Activated CD8-positive, alpha-beta T cell treated with anti-CD3 and anti-CD28 coated beads for 36 hours (primary cell): ENCODE data around the gene VWA3A. TPM values are rescaled to one million over a fixed set of nuclear protein-coding genes. Genes with fewer than 3 reads are reported as not detected.
A peak's percentile ranks its signal among the peaks of the same experiment; 100 is the strongest.

ENCODE experiments used
- ATAC-seq: fragments of 200-7000 bp; cut with Tn5 transposase; one replicate; pipeline ENCODE4 v1.10.0; 2021; ENCODE audit warnings: mild to moderate bottlenecking, moderate library complexity
- CTCF ChIA-PET: fragments of 350-600 bp; sonication (Branson Sonifier 250); formaldehyde crosslinking; loops from one replicate; lab custom pipeline; 2021; ENCODE audit warnings: antibody characterized with exemption; lab: Charles Lee
- POLR2A ChIA-PET: fragments of 350-600 bp; sonication (Branson Sonifier 250); formaldehyde crosslinking; loops from one replicate; lab custom pipeline; 2021; ENCODE audit warnings: antibody characterized with exemption; lab: Charles Lee
- DNase-seq: peaks from one replicate; pipeline ENCODE4 v3.0.0-alpha.2; 2020
- H3K27ac Mint-ChIP-seq: one replicate; pipeline ENCODE4 v1.8.0; 2021; ENCODE audit warnings: mild to moderate bottlenecking, mixed read lengths
- H3K27me3 Mint-ChIP-seq: one replicate; pipeline ENCODE4 v1.8.0; 2021; ENCODE audit warnings: mixed read lengths
- H3K36me3 Mint-ChIP-seq: one replicate; pipeline ENCODE4 v1.8.0; 2021; ENCODE audit warnings: low read depth, mixed read lengths
- H3K4me1 Mint-ChIP-seq: one replicate; pipeline ENCODE4 v1.8.0; 2021; ENCODE audit warnings: low read depth, mixed read lengths
- H3K4me3 Mint-ChIP-seq: one replicate; pipeline ENCODE4 v1.8.0; 2021; ENCODE audit warnings: mild to moderate bottlenecking, moderate library complexity, mixed read lengths
- H3K9me3 Mint-ChIP-seq: one replicate; pipeline ENCODE4 v1.8.0; 2021; ENCODE audit warnings: mixed read lengths
- CTCF ChIP-seq: fragments of 200-600 bp; IDR thresholded peaks from one replicate; pipeline ENCODE4 v1.8.0; 2022; ENCODE audit warnings: antibody characterized with exemption, mild to moderate bottlenecking
- intact Hi-C: fragments of 100-400 bp; cut with micrococcal nuclease; formaldehyde crosslinking; loops from one replicate; pipeline ENCODE4 v1.10.0; 2022
- total RNA-seq, 2 experiments: library from RNA; stranded (reverse); gene quantifications; one replicate each; pipeline ENCODE4 v1.2.3, GENCODE V29; 2021

VWA3A gene
- total RNA-seq, 2 experiments from 2014 or later = not detected

DNA sequence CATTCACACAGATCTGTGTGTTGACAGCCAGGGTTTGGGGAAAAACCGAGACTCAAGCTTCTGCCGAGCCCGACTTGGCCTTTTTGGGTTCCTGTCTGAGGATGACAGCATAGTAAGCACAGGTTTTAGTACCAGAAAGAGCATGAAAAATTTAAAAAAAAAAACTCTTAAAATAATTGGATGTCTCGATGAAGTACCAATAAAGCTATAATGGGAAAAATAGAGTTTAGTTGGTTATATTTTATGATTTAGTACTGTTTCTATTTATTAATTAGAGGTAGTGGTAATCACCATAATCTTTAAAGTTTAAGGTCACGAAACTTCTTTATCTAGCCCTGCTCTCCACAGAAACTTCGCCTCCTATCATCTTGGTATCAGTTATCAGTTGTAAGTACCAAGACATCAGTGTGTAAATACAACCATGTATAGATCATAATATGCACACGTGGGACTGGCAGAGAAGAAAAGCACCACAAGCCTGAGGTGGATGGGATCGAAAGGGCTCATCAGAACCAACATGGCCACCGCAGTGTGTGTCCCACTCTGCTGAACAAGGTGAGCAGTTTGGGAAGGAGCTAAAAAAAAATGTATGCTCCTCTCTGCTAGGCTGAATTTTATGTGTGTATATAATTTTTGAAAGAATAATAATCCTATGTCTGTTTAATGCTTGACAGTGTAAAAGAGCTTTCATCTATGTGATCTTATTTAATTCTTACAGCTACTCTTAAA lies 99.4 kb downstream of the VWA3A start:
- intact Hi-C loops = no loop called here
- H3K9me3 Mint-ChIP-seq = peaks cover 8% of the 10 kb centered on the region
- H3K4me1 Mint-ChIP-seq = peaks cover 61% of the 10 kb centered on the region
- H3K36me3 Mint-ChIP-seq = peaks cover 12% of the 10 kb centered on the region
- DNase-seq = peak; percentile 69
- CTCF ChIA-PET = interaction anchor here (1.4 to 5.9 kb wide), 5 partner anchors 14 to 184 kb away, joined by 5 to 37 read pairs (median 8); partner anchors contain the start of genes EEF2K and POLR3E
- peak overlapping the region; percentile 94 for H3K4me3 Mint-ChIP-seq
- TF ChIP-seq CTCF = no peak
- POLR2A ChIA-PET = interaction anchor here (1.0 to 8.7 kb wide), 10 partner anchors 10 to 239 kb away, joined by 3 to 113 read pairs (median 4); partner anchors contain the start of genes EEF2K, MOSMO and POLR3E
- ATAC-seq = no peak
- H3K27ac Mint-ChIP-seq = peak overlapping the region; percentile 100
- H3K27me3 Mint-ChIP-seq = peaks cover 2% of the 10 kb centered on the region

- no peak for TF ChIP-seq CTCF
- ATAC-seq (peak; percentile 10), DNase-seq (peak; percentile 95)
- ChIA-PET CTCF (interaction anchor here (1.4 to 5.9 kb wide), 5 partner anchors 13 to 185 kb away, joined by 5 to 37 read pairs (median 8); partner anchors contain the start of genes EEF2K and POLR3E), POLR2A (interaction anchor here (1.0 to 8.7 kb wide), 8 partner anchors 9 to 185 kb away, joined by 3 to 113 read pairs (median 4); partner anchors contain the start of genes EEF2K, MOSMO and POLR3E)
- Mint-ChIP-seq H3K36me3 (peaks cover 12% of the 10 kb centered on the region), H3K27me3 (peaks cover 2% of the 10 kb centered on the region), H3K27ac (peak overlapping the region; percentile 100), H3K4me3 (peak overlapping the region; percentile 94), H3K4me1 (peaks cover 60% of the 10 kb centered on the region), H3K9me3 (peaks cover 8% of the 10 kb centered on the region)
- intact Hi-C loops = no loop called here
These were observed 100.1 kb downstream of the VWA3A start for GRCh38 chr16:22192261-22193062.

DNA sequence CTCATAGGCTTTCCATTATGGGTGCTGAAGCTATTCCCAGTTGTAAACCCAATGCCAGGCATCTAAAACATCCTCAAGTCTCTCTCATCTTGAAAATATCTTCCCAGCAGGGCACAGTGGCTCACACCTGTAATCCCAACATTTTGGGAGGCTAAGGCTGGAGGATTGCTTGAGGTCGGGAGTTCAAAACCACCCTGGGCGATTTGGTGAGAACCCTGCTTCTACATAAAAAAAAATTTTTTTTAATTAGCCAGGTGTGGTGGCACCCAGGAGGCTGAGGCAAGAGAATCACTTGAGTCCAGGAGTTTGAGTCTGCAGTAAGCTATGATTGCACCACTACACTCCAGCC lies 100.7 kb downstream of the VWA3A start:
- no peak for ATAC-seq
- Mint-ChIP-seq H3K4me1 (peaks cover 57% of the 10 kb centered on the region), H3K36me3 (peaks cover 12% of the 10 kb centered on the region), H3K27ac (peak overlapping the region; percentile 100), H3K27me3 (peaks cover 2% of the 10 kb centered on the region), H3K9me3 (peaks cover 8% of the 10 kb centered on the region), H3K4me3 (peak overlapping the region; percentile 94)
- DNase-seq = no peak
- POLR2A ChIA-PET = interaction anchor here (3.4 to 8.7 kb wide), 2 partner anchors 15 to 105 kb away, joined by 29 to 113 read pairs; partner anchors contain the start of genes EEF2K and POLR3E
- CTCF ChIA-PET = interaction anchor here (3.2 to 5.9 kb wide), 2 partner anchors 13 to 103 kb away, joined by 11 to 37 read pairs; partner anchors contain the start of genes EEF2K and POLR3E
- TF ChIP-seq CTCF = no peak
- intact Hi-C loops = no loop called here

DNA sequence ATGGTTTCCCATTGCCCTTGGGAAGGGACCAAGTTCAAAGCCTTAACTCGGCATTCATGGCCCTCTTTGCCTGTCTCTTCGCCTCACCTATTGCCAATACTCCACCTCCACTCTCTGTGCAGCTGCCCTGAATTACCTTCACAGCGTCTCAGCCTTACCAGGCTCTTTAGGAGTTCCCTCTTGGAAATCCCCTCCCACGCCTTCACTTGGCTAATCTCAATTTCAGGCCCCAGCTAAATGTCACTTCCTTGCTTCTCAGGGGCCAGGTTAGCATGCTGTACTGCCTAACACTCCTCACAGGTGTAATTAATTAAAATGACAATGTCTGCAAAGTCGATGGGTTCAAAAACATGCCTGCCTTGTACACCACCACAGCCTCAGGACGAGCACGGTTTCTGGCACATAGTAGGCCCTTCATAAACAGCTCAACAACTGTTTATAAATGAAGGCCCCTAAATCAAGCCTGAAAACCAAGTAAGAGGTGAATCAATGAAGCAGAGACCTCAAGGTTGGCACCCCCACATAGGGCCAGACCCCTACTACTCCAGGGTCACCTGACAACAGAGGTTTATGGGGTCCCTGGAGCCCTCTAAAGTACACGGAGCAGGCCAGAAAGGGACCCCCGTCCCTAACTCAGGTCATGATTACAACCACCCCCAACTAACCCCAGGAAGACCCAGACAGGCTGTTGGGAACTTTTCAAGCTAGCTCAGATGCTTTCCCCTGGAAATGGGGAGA lies 102.5 kb downstream of the VWA3A start:
- DNase-seq (peak; percentile 63), ATAC-seq (no peak)
- Mint-ChIP-seq H3K27ac (peak overlapping the region; percentile 67), H3K27me3 (peaks cover 2% of the 10 kb centered on the region), H3K36me3 (peaks cover 12% of the 10 kb centered on the region), H3K4me1 (peaks cover 44% of the 10 kb centered on the region), H3K9me3 (peaks cover 8% of the 10 kb centered on the region), H3K4me3 (peak overlapping the region; percentile 82)
- intact Hi-C loops = loop anchor here (2.0 kb wide), 1 partner anchor 102 kb away; the partner anchor contains the start of gene POLR3E
- POLR2A ChIA-PET = interaction anchor here (0.7 to 8.7 kb wide), 4 partner anchors 13 to 159 kb away, joined by 3 to 113 read pairs (median 3); partner anchors contain the start of gene EEF2K
- CTCF ChIA-PET = interaction anchor here (1.4 to 3.0 kb wide), 6 partner anchors 12 to 158 kb away, joined by 3 to 41 read pairs (median 9); partner anchors contain the start of genes EEF2K and POLR3E
- TF ChIP-seq CTCF = no peak
